ENCODE results near the gene ZDHHC14.

ZDHHC14 gene

GRCh38 chr6:157552820-157553485 lies 172.0 kb downstream of the ZDHHC14 start:
- H2BK12ac ChIP-seq (ENCODE audit: low read length): no peak overlapping the region
- H3K4me2 ChIP-seq (ENCODE audit: insufficient read depth, low read length, poor library complexity, severe bottlenecking): no peak overlapping the region
- peaks cover 16 to 31% of the 10 kb centered on the region in 2 donors for H3K4me1 ChIP-seq (ENCODE audit: control insufficient read depth in 2 of 2, insufficient read depth in 1 of 2, low read depth in 1 of 2, low read length in 2 of 2)
- H3K4ac ChIP-seq (ENCODE audit: low read length): no peak overlapping the region
- WGBS, 2 donors (ENCODE audit: extremely low coverage in 2 of 2, insufficient read length in 2 of 2, insufficient replicate concordance in 1 of 2): no CpG with 5 or more reads among the region's 5 CpGs
- peak overlapping the region; percentile 14 for H3K27ac ChIP-seq (replicated peaks; ENCODE audit: low read length)
- no peak overlapping the region for H4K91ac ChIP-seq (ENCODE audit: low read depth, low read length, poor library complexity)
- no peak overlapping the region for H3K23ac ChIP-seq (ENCODE audit: low read depth, low read length, poor library complexity)
- H4K8ac ChIP-seq (ENCODE audit: low read depth, low read length): no peak overlapping the region
- no peaks in the 10 kb centered on the region for H3K9me3 ChIP-seq (replicated peaks in 1 of 2; ENCODE audit: control insufficient read depth in 2 of 2, insufficient read depth in 1 of 2, low read depth in 1 of 2, low read length in 2 of 2)
- H2BK5ac ChIP-seq (ENCODE audit: low read length): no peak overlapping the region
- no peak overlapping the region for H3K18ac ChIP-seq (ENCODE audit: low read length)
- no peak overlapping the region for H2AK5ac ChIP-seq (ENCODE audit: low read depth, low read length)
- no peaks in the 10 kb centered on the region for H3K27me3 ChIP-seq (ENCODE audit: control insufficient read depth in 3 of 3, insufficient read depth in 3 of 3, low read depth in 1 of 3, low read length in 3 of 3)
- no peak overlapping the region for H3K14ac ChIP-seq (ENCODE audit: low read length)
- H3K4me3 ChIP-seq (ENCODE audit: low read length in 2 of 2): no peak overlapping the region
- H2BK120ac ChIP-seq (ENCODE audit: low read depth, low read length): no peak overlapping the region
- no peak overlapping the region for H2BK15ac ChIP-seq (ENCODE audit: low read length)
- no peak for DNase-seq (ENCODE audit: low spot score)
- peak overlapping the region; percentile 39 for H2AFZ ChIP-seq (ENCODE audit: low read length)
- H3K79me1 ChIP-seq (ENCODE audit: low read depth, low read length): no peaks in the 10 kb centered on the region
- no peaks in the 10 kb centered on the region for H3K36me3 ChIP-seq (replicated peaks in 1 of 2; ENCODE audit: control insufficient read depth in 2 of 2, insufficient read depth in 2 of 2, low read length in 2 of 2)
- H3K9ac ChIP-seq (ENCODE audit: low read depth, low read length, poor library complexity): no peak overlapping the region

GRCh38 chr6:157554747-157555146 lies 173.8 kb downstream of the ZDHHC14 start:
- Histone ChIP-seq H2BK15ac (ENCODE audit: low read length) (no peak overlapping the region), H4K8ac (ENCODE audit: low read depth, low read length) (no peak overlapping the region), H3K36me3 (replicated peaks in 1 of 2; ENCODE audit: control insufficient read depth in 2 of 2, insufficient read depth in 2 of 2, low read length in 2 of 2) (no peaks in the 10 kb centered on the region), H2BK12ac (ENCODE audit: low read length) (no peak overlapping the region), H3K23ac (ENCODE audit: low read depth, low read length, poor library complexity) (no peak overlapping the region), H2AFZ (ENCODE audit: low read length) (no peak overlapping the region), H3K9ac (ENCODE audit: low read depth, low read length, poor library complexity) (no peak overlapping the region), H3K4me3 (ENCODE audit: low read length in 2 of 2) (no peak overlapping the region), H3K14ac (ENCODE audit: low read length) (no peak overlapping the region), H3K4me2 (ENCODE audit: insufficient read depth, low read length, poor library complexity, severe bottlenecking) (no peak overlapping the region), H3K4me1 (ENCODE audit: control insufficient read depth in 2 of 2, insufficient read depth in 1 of 2, low read depth in 1 of 2, low read length in 2 of 2) (peaks cover 16 to 34% of the 10 kb centered on the region in 2 donors), H3K27me3 (ENCODE audit: control insufficient read depth in 3 of 3, insufficient read depth in 3 of 3, low read depth in 1 of 3, low read length in 3 of 3) (no peaks in the 10 kb centered on the region), H4K91ac (ENCODE audit: low read depth, low read length, poor library complexity) (no peak overlapping the region), H2AK5ac (ENCODE audit: low read depth, low read length) (no peak overlapping the region), H2BK5ac (ENCODE audit: low read length) (no peak overlapping the region), H3K79me1 (ENCODE audit: low read depth, low read length) (no peaks in the 10 kb centered on the region), H3K18ac (ENCODE audit: low read length) (no peak overlapping the region), H3K4ac (ENCODE audit: low read length) (no peak overlapping the region), H2BK120ac (ENCODE audit: low read depth, low read length) (no peak overlapping the region), H3K9me3 (replicated peaks in 1 of 2; ENCODE audit: control insufficient read depth in 2 of 2, insufficient read depth in 1 of 2, low read depth in 1 of 2, low read length in 2 of 2) (no peaks in the 10 kb centered on the region), H3K27ac (replicated peaks; ENCODE audit: low read length) (no peak overlapping the region)
- DNase-seq (ENCODE audit: low spot score): no peak
- no CpG with 5 or more reads among the region's 2 CpGs for WGBS, 2 donors (ENCODE audit: extremely low coverage in 2 of 2, insufficient read length in 2 of 2, insufficient replicate concordance in 1 of 2)

- Histone ChIP-seq H4K91ac (ENCODE audit: low read depth, low read length, poor library complexity) (no peak overlapping the region), H4K8ac (ENCODE audit: low read depth, low read length) (no peak overlapping the region), H3K27ac (replicated peaks; ENCODE audit: low read length) (peak overlapping the region; percentile 53), H3K79me1 (ENCODE audit: low read depth, low read length) (no peaks in the 10 kb centered on the region), H3K18ac (ENCODE audit: low read length) (peak overlapping the region; percentile 51), H2AK5ac (ENCODE audit: low read depth, low read length) (peak overlapping the region; percentile 6), H3K4me3 (ENCODE audit: low read length in 2 of 2) (no peak overlapping the region), H3K9me3 (replicated peaks in 1 of 2; ENCODE audit: control insufficient read depth in 2 of 2, insufficient read depth in 1 of 2, low read depth in 1 of 2, low read length in 2 of 2) (no peaks in the 10 kb centered on the region), H2BK120ac (ENCODE audit: low read depth, low read length) (no peak overlapping the region), H2BK15ac (ENCODE audit: low read length) (no peak overlapping the region), H3K23ac (ENCODE audit: low read depth, low read length, poor library complexity) (no peak overlapping the region), H3K14ac (ENCODE audit: low read length) (no peak overlapping the region), H3K4me2 (ENCODE audit: insufficient read depth, low read length, poor library complexity, severe bottlenecking) (no peak overlapping the region), H2BK12ac (ENCODE audit: low read length) (no peak overlapping the region), H3K4ac (ENCODE audit: low read length) (no peak overlapping the region), H2AFZ (ENCODE audit: low read length) (no peak overlapping the region), H3K4me1 (ENCODE audit: control insufficient read depth in 2 of 2, insufficient read depth in 1 of 2, low read depth in 1 of 2, low read length in 2 of 2) (peaks cover 16 to 34% of the 10 kb centered on the region in 2 donors), H3K36me3 (replicated peaks in 1 of 2; ENCODE audit: control insufficient read depth in 2 of 2, insufficient read depth in 2 of 2, low read length in 2 of 2) (no peaks in the 10 kb centered on the region), H2BK5ac (ENCODE audit: low read length) (peak overlapping the region; percentile 78), H3K27me3 (ENCODE audit: control insufficient read depth in 3 of 3, insufficient read depth in 3 of 3, low read depth in 1 of 3, low read length in 3 of 3) (no peaks in the 10 kb centered on the region), H3K9ac (ENCODE audit: low read depth, low read length, poor library complexity) (no peak overlapping the region)
- no CpG with 5 or more reads among the region's 16 CpGs for WGBS, 2 donors (ENCODE audit: extremely low coverage in 2 of 2, insufficient read length in 2 of 2, insufficient replicate concordance in 1 of 2)
- no peak for DNase-seq (ENCODE audit: low spot score)
Observed at GRCh38 chr6:157555455-157556143, 174.6 kb downstream of the ZDHHC14 start.

GRCh38 chr6:157556144-157556645 lies 175.2 kb downstream of the ZDHHC14 start:
- Histone ChIP-seq H3K18ac (ENCODE audit: low read length) (peak overlapping the region; percentile 51), H3K79me1 (ENCODE audit: low read depth, low read length) (no peaks in the 10 kb centered on the region), H3K14ac (ENCODE audit: low read length) (no peak overlapping the region), H2BK5ac (ENCODE audit: low read length) (peak overlapping the region; percentile 78), H2AFZ (ENCODE audit: low read length) (no peak overlapping the region), H3K23ac (ENCODE audit: low read depth, low read length, poor library complexity) (no peak overlapping the region), H3K4me2 (ENCODE audit: insufficient read depth, low read length, poor library complexity, severe bottlenecking) (no peak overlapping the region), H4K91ac (ENCODE audit: low read depth, low read length, poor library complexity) (no peak overlapping the region), H2BK15ac (ENCODE audit: low read length) (no peak overlapping the region), H3K9ac (ENCODE audit: low read depth, low read length, poor library complexity) (no peak overlapping the region), H3K9me3 (replicated peaks in 1 of 2; ENCODE audit: control insufficient read depth in 2 of 2, insufficient read depth in 1 of 2, low read depth in 1 of 2, low read length in 2 of 2) (no peaks in the 10 kb centered on the region), H3K4me1 (ENCODE audit: control insufficient read depth in 2 of 2, insufficient read depth in 1 of 2, low read depth in 1 of 2, low read length in 2 of 2) (peaks cover 16 to 34% of the 10 kb centered on the region in 2 donors), H2AK5ac (ENCODE audit: low read depth, low read length) (peak overlapping the region; percentile 6), H3K4me3 (ENCODE audit: low read length in 2 of 2) (no peak overlapping the region), H3K27me3 (ENCODE audit: control insufficient read depth in 3 of 3, insufficient read depth in 3 of 3, low read depth in 1 of 3, low read length in 3 of 3) (no peaks in the 10 kb centered on the region), H2BK120ac (ENCODE audit: low read depth, low read length) (no peak overlapping the region), H3K27ac (replicated peaks; ENCODE audit: low read length) (peak overlapping the region; percentile 53), H4K8ac (ENCODE audit: low read depth, low read length) (no peak overlapping the region), H3K4ac (ENCODE audit: low read length) (no peak overlapping the region), H2BK12ac (ENCODE audit: low read length) (no peak overlapping the region), H3K36me3 (replicated peaks in 1 of 2; ENCODE audit: control insufficient read depth in 2 of 2, insufficient read depth in 2 of 2, low read length in 2 of 2) (no peaks in the 10 kb centered on the region)
- WGBS, 2 donors (ENCODE audit: extremely low coverage in 2 of 2, insufficient read length in 2 of 2, insufficient replicate concordance in 1 of 2): no CpG with 5 or more reads among the region's 15 CpGs
- DNase-seq (ENCODE audit: low spot score): no peak
